Measurements from ENCODE around the gene ZNF473.

Gene ZNF473

GRCh38 chr19:50025794-50026549, at the start of gene ZNF473:
Gene ZNF473, plus strand, starts transcription at chr19:50026005. Its CDS starts 5,078 bp downstream, at chr19:50031083.
- peak; percentile 72 for DNase-seq (ENCODE audit: low read depth, low spot score)

GRCh38 chr19:49976496-49976895, 49.3 kb upstream of the ZNF473 start:
- no peak for DNase-seq (ENCODE audit: low read depth, low spot score)

GRCh38 chr19:49977076-49977475, 48.7 kb upstream of the ZNF473 start:
- no peak for DNase-seq (ENCODE audit: low read depth, low spot score)

- DNase-seq (ENCODE audit: low read depth, low spot score): no peak
Measured at GRCh38 chr19:49977881-49978280, 47.9 kb upstream of the ZNF473 start.

GRCh38 chr19:49978324-49978723, 47.5 kb upstream of the ZNF473 start:
- DNase-seq (ENCODE audit: low read depth, low spot score): no peak

- DNase-seq (ENCODE audit: low read depth, low spot score): no peak
Measured at GRCh38 chr19:49981603-49982593, 43.9 kb upstream of the ZNF473 start.

GRCh38 chr19:49983645-49984229, 42.1 kb upstream of the ZNF473 start:
- peak; percentile 61 for DNase-seq (ENCODE audit: low read depth, low spot score)

- DNase-seq (ENCODE audit: low read depth, low spot score): no peak
Measured at GRCh38 chr19:49984491-49984890, 41.3 kb upstream of the ZNF473 start.

GRCh38 chr19:49985871-49986270, 39.9 kb upstream of the ZNF473 start:
- no peak for DNase-seq (ENCODE audit: low read depth, low spot score)

GRCh38 chr19:49986354-49986753, 39.5 kb upstream of the ZNF473 start:
- DNase-seq (ENCODE audit: low read depth, low spot score): no peak

- peak; percentile 38 for DNase-seq (ENCODE audit: low read depth, low spot score)
Measured at GRCh38 chr19:49987159-49987698, 38.6 kb upstream of the ZNF473 start.

GRCh38 chr19:49988007-49988406, 37.8 kb upstream of the ZNF473 start:
- no peak for DNase-seq (ENCODE audit: low read depth, low spot score)

GRCh38 chr19:49988433-49988832, 37.4 kb upstream of the ZNF473 start:
- no peak for DNase-seq (ENCODE audit: low read depth, low spot score)

- no peak for DNase-seq (ENCODE audit: low read depth, low spot score)
Measured at GRCh38 chr19:49997709-49998108, 28.1 kb upstream of the ZNF473 start.

GRCh38 chr19:49999371-50000010, 26.3 kb upstream of the ZNF473 start:
- DNase-seq (ENCODE audit: low read depth, low spot score): no peak

- no peak for DNase-seq (ENCODE audit: low read depth, low spot score)
Measured at GRCh38 chr19:50000038-50000840, 25.6 kb upstream of the ZNF473 start.

- no peak for DNase-seq (ENCODE audit: low read depth, low spot score)
Measured at GRCh38 chr19:50000841-50001557, 24.8 kb upstream of the ZNF473 start.

- DNase-seq (ENCODE audit: low read depth, low spot score): no peak
Measured at GRCh38 chr19:50001775-50002174, 24.0 kb upstream of the ZNF473 start.

- DNase-seq (ENCODE audit: low read depth, low spot score): no peak
Measured at GRCh38 chr19:50002386-50002960, 23.3 kb upstream of the ZNF473 start.
